ENCODE data around the gene IL7R.

The IL7R gene, protein sequence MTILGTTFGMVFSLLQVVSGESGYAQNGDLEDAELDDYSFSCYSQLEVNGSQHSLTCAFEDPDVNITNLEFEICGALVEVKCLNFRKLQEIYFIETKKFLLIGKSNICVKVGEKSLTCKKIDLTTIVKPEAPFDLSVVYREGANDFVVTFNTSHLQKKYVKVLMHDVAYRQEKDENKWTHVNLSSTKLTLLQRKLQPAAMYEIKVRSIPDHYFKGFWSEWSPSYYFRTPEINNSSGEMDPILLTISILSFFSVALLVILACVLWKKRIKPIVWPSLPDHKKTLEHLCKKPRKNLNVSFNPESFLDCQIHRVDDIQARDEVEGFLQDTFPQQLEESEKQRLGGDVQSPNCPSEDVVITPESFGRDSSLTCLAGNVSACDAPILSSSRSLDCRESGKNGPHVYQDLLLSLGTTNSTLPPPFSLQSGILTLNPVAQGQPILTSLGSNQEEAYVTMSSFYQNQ

DNA sequence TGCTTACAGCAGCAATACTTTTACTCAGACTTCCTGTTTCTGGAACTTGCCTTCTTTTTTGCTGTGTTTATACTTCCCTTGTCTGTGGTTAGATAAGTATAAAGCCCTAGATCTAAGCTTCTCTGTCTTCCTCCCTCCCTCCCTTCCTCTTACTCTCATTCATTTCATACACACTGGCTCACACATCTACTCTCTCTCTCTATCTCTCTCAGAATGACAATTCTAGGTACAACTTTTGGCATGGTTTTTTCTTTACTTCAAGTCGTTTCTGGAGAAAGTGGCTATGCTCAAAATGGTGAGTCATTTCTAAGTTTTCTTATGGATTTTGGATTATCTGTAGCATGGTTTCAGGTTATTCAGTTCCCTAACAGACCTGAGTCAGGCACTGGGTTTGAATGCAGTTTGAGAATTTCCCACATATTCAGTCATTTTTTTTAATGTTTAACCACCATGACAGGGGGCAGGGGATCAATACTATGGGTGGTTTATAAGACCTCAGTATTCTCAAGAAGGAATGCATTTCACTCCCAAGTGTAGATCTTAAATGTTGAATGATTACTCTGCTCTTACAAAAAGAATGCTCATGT, at the start of gene IL7R:
Gene IL7R (plus strand): TSS at position 127 of the 587 bp plus-strand sequence. CDS start 87 bp downstream, at position 214.
- peak; percentile 74 for DNase-seq (ENCODE audit: low spot score)

DNA sequence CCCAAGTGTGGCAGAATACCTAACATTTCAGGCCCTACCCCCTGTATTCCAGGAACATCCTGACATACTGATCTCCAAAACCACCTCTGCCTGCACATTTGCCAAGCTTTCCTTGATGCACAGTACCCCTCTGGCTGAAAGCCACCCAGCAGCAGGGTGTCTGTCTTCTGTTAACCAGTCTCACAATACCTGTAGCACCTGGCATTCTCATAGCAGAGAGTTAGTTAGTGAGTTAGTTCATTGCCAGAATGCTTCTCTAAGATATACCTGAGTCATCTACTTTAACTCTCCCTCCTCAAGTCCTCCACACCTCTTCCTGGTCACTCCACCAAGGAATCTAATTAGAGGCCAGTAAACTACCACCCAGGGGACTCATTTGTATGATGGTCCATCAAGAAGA, 46.1 kb upstream of the IL7R start:
- DNase-seq (ENCODE audit: low spot score), result no peak

DNA sequence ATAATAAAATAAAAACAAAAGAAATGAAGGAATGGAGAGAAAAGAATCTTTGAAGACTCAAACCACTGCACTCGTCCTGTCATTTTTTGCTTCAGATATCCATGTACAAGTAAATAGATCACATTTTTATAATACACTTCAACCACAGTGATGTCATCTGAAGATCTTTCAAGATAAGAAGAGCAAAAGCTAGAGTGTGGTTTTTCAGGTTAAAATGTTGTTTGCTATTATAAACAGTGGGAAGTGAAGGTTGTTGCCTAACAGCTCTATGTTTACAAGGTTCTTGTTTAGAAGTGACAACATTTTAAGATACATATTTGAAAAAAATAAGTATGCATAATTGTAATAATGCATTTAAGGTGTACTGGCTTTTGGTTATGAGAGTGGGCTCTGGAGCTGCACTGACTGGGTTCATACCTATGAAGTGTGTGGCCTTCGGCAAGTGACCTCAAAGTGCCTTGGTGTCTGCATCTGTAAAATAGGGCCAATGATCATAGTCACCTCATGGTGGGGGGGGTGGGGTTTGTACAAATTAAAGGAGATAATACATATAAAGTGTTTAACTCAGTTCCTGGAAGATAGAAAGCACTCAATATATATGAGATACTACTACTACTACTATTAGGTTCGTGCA, 45.5 kb upstream of the IL7R start:
- peak; percentile 72 for DNase-seq (ENCODE audit: low spot score)

DNA sequence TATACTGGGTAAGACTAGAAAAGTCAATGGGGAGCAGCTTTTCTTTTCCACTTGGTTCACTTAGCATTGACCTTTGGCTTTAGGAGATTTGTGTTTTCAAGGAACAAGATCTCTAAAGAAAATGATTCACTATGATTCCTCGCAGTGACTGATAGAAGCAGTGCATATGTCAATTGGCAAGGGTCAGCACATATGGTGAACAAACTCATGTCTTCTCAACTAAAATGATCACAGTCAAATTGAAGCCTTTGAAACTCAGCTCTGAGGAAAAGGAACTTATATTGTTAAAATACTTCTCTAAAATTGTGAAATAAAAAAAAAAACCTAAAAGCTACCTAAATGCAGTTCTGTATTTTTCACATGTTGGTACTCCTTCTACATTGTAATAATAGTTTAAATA, 43.2 kb upstream of the IL7R start:
- DNase-seq (ENCODE audit: low spot score), result no peak

DNA sequence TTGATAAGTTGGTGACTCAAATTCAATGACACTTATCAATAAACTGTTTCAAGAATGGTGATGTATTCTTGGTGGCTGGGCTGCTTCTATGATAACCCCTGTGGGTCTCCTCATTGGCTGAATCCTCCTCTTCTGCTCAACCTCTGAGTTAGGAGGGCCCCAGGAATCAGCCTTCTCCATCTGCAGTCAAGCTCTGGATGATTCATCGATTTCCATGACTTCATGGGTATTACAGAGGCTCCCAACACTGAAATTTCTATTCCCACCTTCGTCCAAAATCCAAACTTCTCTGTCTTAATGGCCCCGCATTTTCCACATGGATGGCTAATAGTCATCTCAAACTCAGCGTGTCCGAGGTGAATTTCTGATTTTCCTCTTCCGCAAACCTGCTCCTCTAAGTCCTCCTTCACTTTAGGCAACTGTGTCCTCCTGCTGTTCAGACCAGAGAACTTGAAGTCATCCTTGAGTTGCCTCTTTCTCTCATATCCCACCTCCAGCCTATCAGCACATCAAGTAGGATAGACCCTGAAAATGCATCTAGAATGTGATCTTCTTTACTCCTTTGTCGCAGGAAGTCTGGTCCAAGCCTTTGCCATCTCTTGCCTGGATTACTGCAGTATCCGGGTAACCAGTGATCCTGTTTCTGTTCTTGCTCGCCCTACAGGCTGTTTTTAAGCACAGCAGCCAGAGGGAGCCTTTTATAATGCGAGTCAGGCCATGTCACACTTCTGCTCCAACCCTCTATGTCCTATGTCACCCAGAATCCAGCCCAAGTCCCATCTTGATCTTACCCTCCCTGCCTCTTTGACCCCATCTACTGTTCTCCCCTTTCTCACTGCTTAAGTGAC, 41.4 kb upstream of the IL7R start:
- peak; percentile 52 for DNase-seq (ENCODE audit: low spot score)

DNA sequence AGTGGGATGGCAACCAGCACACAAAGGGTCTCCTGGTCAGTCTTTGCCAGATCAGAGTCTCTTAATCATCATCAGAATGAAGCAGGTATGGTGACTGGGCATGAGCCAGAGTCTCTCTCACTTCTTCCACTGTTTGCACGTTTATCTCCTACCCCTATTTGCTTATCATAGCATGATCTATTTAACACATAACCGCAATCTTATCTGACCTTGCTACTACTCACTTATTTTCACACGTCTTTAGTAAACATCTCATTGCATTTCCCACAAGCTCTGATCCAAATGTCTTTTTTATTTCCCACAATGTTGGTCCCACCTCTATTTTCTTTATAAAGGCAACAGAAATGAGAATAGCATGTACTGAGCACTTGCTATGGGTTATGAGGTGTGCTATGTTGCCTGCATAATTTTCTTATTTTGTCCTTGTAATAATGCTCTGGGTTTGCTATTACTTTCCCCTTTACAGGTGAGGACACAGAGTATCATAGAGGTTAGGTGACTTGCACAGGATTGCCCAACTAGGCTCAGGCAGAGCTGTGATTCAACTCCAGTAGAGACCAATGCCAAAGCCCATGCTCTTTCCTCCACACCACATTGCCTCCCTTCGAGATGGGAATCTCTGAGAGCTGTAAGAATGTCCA, 39.7 kb upstream of the IL7R start:
- DNase-seq (ENCODE audit: low spot score), result peak; percentile 67

DNA sequence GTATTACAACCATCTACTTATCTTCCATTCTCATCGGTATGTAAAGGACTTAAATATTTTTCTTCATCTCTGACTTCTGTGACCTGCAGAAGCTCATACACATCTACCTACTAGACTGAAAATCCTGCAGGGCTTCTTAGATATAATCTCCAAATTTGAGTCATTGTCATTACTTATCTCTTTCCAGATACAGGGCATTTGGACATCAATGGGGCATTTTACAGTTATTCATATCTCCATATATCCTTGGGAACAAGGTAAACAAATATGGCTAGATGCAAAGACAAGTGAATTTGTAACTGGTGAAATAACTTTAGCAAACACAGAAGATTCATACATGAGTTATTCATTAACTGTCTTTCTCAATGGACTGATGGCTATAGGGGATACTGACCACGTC, 37.7 kb upstream of the IL7R start:
- no peak for DNase-seq (ENCODE audit: low spot score)

DNA sequence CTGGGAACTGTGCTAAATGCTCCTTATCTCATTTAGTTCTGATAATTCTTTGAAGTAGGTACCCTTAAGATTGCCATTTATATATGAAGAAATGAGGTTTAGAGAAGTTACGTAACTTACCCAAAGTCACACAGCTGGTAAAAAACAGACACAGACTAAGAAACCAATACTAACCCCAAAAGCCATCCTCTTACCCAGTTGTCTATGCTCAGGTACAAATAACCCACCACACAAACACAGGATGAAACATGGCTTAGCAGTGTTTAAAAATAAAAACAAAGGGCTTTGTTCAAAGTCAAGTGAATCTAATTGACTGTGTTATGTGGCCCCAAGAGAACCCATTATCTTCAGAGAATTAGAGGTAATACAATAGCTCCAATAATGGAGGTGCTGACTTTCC, 37.0 kb upstream of the IL7R start:
- DNase-seq (ENCODE audit: low spot score), result peak; percentile 33

DNA sequence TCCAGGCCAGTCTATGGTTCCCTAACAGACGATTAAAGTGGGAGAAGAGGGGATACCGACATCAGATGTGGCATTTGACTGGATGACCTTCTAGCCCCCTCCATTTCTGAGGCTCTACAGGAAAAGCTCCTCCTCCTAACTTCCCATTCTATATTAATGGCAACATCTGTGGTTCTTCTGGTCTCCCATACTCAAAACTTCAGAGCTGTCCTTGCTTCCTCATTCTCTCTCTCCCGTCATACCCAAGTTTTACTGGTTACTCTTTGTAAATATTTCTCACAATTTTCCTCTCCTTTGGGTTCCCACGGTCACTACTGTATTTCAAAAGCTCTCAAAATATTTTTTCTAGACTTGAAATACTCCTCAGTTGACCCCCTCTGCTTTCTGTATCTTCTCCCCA, 36.0 kb upstream of the IL7R start:
- no peak for DNase-seq (ENCODE audit: low spot score)

DNA sequence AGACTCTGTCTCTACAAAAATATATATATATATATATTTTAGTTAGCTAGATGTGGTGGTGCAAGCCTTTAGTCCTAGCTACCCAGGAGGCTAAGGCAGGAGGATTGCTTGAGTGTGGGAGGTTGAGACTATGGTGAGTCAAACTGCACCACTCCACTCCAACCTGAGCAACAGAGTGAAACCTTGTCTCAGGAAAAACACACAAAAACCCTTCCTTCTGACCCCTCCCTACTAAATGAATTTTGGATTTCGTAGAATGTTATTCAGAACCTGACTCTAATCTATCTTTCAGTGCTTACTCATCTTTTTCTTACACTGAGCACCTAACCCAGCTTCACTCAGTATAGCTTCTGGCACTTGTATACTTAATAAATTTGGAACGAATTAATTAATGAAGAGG, 35.2 kb upstream of the IL7R start:
- no peak for DNase-seq (ENCODE audit: low spot score)

DNA sequence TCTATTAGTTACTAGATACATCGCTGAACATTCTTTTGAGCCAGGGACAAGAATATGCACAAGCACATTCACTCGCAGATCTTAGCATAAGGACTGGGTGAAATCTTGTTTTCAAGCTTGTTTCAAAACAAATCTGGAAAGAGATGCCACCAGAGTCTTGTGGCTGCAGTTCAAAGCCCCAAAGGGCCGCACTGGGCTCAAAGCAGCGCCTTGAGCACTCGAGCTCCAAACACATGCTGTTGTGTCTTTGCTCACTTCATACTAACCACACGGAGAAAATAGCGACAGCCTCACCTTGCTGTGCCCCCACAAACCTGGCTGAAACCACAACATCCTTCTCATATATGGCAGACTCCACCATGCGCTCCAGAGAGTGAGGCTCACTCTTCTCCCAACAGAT, 34.2 kb upstream of the IL7R start:
- DNase-seq (ENCODE audit: low spot score), result peak; percentile 76

DNA sequence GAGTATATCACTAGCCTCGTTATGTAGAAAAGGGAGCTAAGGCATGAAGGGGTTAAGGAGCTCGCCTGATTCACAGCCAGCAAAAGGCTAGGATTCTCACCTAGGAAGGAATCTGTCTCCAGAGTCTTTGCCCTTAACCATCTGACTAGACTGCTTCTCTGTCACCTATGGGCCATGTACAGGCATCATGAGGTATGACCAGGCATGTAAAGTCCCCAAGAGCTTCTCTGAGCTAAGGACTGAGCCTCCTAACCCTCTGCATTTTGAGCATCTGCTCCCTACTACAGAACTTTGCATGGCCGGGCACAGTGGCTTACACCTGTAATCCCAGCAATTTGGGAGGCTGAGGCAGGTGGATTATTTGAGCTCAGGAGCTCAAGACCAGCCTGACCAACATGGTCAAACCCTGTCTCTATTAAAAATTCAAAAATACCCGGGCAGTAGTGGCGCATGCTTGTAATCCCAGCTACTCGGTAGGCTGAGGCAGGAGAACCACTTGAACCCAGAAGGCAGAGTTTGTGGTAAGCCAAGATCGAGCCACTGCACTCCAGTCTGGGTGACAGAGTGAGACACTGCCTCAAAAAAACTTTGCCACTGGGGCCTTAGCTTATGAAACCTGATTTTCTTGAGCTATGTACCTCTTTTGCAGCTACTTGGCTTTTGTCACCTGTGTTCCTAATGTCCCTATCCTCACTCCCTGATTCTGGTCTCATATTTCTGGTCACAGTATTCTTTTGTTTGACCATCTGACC, 33.2 kb upstream of the IL7R start:
- no peak for DNase-seq (ENCODE audit: low spot score)

DNA sequence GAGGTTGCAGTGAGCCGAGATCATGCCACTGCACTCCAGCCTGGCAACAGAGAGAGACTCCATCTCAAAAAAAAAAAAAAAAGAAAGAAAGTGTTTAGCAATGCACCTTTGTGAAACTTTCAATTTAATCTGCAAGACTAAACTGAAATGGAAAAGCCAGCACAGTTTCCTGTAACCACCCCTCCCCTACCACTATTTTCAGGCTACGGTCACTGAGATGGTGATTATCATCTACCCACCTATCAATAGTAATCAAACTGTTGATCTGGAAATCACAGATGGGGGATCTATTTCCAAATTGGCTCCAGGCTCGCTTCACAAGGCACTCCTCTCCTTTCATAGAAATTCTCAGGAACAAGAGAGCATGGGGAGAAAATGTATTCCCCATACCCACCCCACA, 30.6 kb upstream of the IL7R start:
- DNase-seq (ENCODE audit: low spot score), result no peak

DNA sequence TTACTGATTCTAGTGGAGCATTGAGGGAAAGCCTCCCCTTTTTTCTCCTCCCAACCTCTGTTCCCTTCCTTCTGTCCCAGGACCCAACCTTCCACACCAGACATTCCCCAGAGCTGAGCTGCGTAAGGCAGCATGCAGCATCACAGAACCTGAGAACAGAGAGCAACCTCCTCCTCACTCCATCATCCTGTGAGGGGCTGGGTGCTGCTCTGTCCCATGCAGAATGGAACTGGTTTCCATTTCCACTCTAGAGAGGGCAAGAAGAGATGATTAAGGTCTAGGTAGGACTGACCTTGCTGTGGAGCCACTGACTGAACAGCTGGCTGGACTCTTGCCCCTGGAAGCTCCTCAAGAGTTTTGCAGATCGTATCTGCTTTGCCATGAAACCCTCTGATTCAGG, 30.1 kb upstream of the IL7R start:
- no peak for DNase-seq (ENCODE audit: low spot score)

DNA sequence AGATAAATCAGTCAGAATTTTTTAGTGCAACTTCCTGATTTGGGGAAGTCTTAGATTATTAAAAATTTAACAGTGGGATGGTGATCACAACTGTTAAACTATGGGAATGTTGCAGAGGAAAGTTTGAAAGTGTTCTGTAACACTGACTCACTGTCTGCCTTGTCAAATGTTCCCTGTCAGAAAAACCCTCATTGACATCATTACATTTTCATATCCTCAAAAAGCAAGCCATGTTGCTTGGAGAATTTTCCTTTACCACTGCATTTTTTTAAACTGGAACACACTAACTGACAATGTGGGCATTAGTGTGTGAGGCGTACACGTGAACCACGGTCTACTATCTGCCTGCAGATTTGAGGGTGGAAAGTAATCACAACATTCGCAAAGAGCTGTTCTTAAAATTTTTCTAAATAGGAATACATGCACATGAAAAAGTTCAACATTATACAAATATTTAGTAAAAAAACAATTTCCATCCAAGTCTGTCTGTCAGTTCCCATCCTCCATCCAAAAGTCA, 28.6 kb upstream of the IL7R start:
- no peak for DNase-seq (ENCODE audit: low spot score)

DNA sequence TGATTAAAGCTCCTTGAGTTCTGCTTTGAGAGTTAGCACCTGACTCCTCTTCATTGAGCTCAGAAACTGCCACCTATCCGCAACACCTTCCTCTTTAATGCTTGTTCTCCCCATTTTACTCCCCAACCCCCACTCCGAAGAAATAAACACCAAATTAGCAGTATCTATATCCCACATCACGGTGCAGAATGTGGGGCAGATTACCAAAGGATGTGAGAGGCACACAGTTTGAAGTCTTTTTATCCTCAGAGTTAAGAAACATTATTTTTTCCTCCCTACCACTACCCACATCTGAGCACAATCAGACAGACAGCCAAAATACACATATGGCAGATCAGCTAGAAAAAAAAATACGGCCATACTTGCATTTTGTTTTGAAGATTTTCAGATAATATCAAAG, 26.1 kb upstream of the IL7R start:
- peak; percentile 84 for DNase-seq (ENCODE audit: low spot score)

DNA sequence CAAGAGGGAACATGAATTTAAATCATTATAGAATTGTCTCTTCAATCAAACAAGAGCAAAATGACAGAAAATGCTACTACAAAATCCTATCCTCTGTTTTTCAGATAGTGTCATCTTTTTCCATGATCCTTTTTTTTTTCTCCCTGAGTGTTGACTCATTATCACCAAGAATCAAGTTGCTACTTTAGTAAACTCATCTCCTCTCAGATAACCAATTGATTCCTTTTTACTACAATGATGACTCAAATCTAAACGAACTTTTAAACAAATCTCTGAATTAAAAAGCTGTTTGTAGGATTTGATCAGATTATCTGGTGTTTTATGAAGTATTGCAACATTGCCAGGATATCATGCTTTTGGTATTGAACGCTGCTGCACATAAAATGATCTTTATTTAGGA, 23.9 kb upstream of the IL7R start:
- no peak for DNase-seq (ENCODE audit: low spot score)

DNA sequence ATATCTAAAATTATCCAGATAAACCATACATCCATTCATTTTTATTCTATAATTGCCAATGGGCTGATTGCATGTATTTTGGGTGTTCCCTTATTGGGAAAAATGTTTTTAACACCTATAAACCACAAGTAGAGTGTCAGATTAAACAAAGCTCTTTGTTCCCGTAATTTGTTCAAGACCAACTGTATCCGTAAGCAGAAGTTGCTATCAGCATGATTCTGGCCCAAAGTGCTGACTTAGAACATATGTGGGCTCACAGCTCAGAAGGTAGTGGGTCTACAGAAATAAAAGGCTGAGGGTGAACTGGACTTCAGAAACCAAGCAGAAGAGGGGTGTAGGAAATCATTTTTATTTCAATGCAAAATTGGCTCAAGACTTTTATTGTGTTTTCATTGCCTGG, 23.5 kb upstream of the IL7R start:
- no peak for DNase-seq (ENCODE audit: low spot score)

DNA sequence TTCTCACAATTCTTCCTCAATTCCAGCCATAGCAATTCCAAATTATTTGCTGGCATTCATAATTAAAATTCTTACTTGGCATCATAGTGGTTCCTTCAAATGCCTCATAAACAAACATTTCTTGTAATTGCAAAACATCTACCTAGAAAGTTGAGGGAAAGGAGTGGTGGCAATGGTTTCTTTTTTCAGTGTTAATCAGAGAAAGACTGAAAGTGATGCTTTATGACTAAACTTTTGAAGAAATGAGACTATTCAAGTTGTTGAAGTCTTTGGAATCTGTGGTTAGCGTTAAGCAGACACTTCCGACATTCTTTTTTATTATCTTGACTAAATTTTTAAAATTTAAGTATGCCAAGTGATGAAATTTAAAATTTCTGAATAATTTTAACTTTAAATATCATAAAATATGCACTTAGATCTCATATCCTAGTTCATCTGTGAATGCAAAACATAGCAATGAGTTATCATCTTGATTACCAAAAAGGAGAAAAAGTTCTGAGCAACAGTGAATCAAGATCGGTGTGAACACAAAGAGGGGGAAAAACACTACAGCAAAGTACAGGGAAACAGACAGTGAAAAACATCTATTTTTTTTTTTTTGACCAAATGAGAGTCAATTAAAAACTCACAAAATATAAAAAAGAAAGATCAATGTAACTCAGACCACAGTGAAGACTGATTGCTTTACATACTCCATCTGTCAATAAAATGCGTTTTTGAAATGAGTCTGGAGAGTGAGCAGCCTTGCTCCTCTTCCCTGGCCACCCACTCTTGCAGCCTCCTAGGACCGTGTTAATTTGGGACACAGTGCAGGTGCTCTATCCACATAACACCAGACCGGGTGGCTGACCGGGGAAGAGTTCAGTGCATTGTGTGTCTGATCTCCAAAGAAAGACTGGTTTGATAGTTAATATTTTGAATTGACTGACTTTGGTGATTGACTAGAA, 20.6 kb upstream of the IL7R start:
- no peak for DNase-seq (ENCODE audit: low spot score)
